ENCODE measurements around the gene NDUFB10. TPM values are rescaled to one million over a fixed set of nuclear protein-coding genes. Genes with fewer than 3 reads are reported as not detected.

NDUFB10 gene
- total and polyA plus RNA-seq, 10 of the 15 experiments (the other 5 are each of a cell fraction or from before 2014, with no cell fraction given), result 52.2 to 319 (median 130) TPM

- peak; percentile 85 for TF ChIP-seq IKZF1 (conservative IDR thresholded peaks at IDR 0.05)
- TF ChIP-seq TARDBP (IDR thresholded peaks at IDR 0.05; ENCODE audit: borderline replicate concordance), result no peak; the same call in 1 of the 2 replicates
- TF ChIP-seq DPF2 (IDR thresholded peaks at IDR 0.05), result peak; percentile 70; the same call in 1 of the 2 replicates
- no peak for TF ChIP-seq MEF2B (IDR thresholded peaks at IDR 0.05; ENCODE audit: partially characterized antibody, poor library complexity, severe bottlenecking)
- peak; percentile 78; the same call in 1 of the 2 replicates for TF ChIP-seq STAT1 (conservative IDR thresholded peaks at IDR 0.05)
- TF ChIP-seq BRCA1 (IDR thresholded peaks at IDR 0.05; ENCODE audit: low read depth, low read length), result no peak
- TF ChIP-seq HCFC1 (IDR thresholded peaks at IDR 0.05; ENCODE audit: low read length), result peak; percentile 22; the same call in 1 of the 2 replicates
- TF ChIP-seq RELA (IDR thresholded peaks at IDR 0.05; ENCODE audit: borderline replicate concordance, partially characterized antibody), result peak; percentile 77
Measured at GRCh38 chr16:1929578-1930337, 29.6 kb upstream of the NDUFB10 start (continued).

- ChIA-PET RAD21 (ENCODE audit: unreplicated experiment) (no interaction called here), SMC1A (ENCODE audit: uncharacterized antibody, unreplicated experiment) (interaction anchor here (1.8 kb wide), 1 partner anchor 64 kb away, joined by 3 read pairs; no protein-coding TSS in a partner anchor), CTCF (interaction anchor here (1.6 to 2.5 kb wide), 4 partner anchors 10 to 64 kb away, joined by 4 to 12 read pairs (median 8); no protein-coding TSS in a partner anchor), POLR2A (no interaction called here)
- H3K9ac ChIP-seq (ENCODE audit: control insufficient read depth, insufficient read depth, low read length), result no peak overlapping the region
- in situ Hi-C loops (cut with MboI) (loop anchor here (10.0 kb wide), 1 partner anchor 66 kb away; no protein-coding TSS in a partner anchor), intact Hi-C loops (cut with micrococcal nuclease; ENCODE audit: unreplicated experiment) (no loop called here)
- H3K27me3 ChIP-seq (replicated peaks in 1 of 2; ENCODE audit: control insufficient read depth in 2 of 2, insufficient read depth in 2 of 2, low read length in 1 of 2), result no peaks in the 10 kb centered on the region; a peak in 3 of 4 replicates
- no peak overlapping the region for H3K4me2 ChIP-seq (ENCODE audit: control insufficient read depth, insufficient read depth)
- TF ChIP-seq POLR2AphosphoS2 (IDR thresholded peaks at IDR 0.05; ENCODE audit: low read depth, low read length) (no peak), HDGF (IDR thresholded peaks at IDR 0.05) (no peak), TCF7 (IDR thresholded peaks at IDR 0.05; ENCODE audit: borderline replicate concordance) (no peak), IRF3 (IDR thresholded peaks at IDR 0.05) (no peak), NR2C1 (IDR thresholded peaks at IDR 0.05) (no peak), KDM1A (IDR thresholded peaks at IDR 0.05; ENCODE audit: borderline replicate concordance) (no peak), CREM (IDR thresholded peaks at IDR 0.05; ENCODE audit: low read depth) (no peak), SMARCA5 (IDR thresholded peaks at IDR 0.05) (no peak), BHLHE40 (IDR thresholded peaks at IDR 0.05; ENCODE audit: borderline replicate concordance in 1 of 2, low read depth in 2 of 2, low read length in 1 of 2) (no peak), NFIC (IDR thresholded peaks at IDR 0.05; ENCODE audit: low read depth, low read length) (no peak), KAT2A (conservative IDR thresholded peaks at IDR 0.05; ENCODE audit: control insufficient read depth, low read depth, low read length) (no peak)
- H3K4me3 ChIP-seq, result no peak overlapping the region
- H3K79me2 ChIP-seq (ENCODE audit: control insufficient read depth, insufficient read depth, low read length), result no peaks in the 10 kb centered on the region
- no peaks in the 10 kb centered on the region for H4K20me1 ChIP-seq (ENCODE audit: control insufficient read depth, insufficient read depth)
- no peaks in the 10 kb centered on the region; the same call in 1 of the 2 replicates for H3K4me1 ChIP-seq (ENCODE audit: control insufficient read depth, insufficient read depth, low read length)
- 71% methylated on average over 6 of the region's 10 CpGs for WGBS (ENCODE audit: insufficient coverage, insufficient replicate concordance, low lambda C conversion rate, missing lambda C conversion rate)
- H3K36me3 ChIP-seq (ENCODE audit: control insufficient read depth in 2 of 2, insufficient read depth in 2 of 2, low read length in 1 of 2), result no peaks in the 10 kb centered on the region
- no peak for ATAC-seq
- no peak for DNase-seq (ENCODE audit: low read depth, low spot score)
- H3K27ac ChIP-seq (ENCODE audit: control insufficient read depth, insufficient read depth), result no peak overlapping the region
- H2AFZ ChIP-seq (ENCODE audit: control insufficient read depth, low read depth, low read length), result no peak overlapping the region
- no peaks in the 10 kb centered on the region for H3K9me3 ChIP-seq (replicated peaks; ENCODE audit: control insufficient read depth, insufficient read depth, low read length)
- no peak for FAIRE-seq
- no TSS peak for BruUV-seq (replicated peaks)
Measured at GRCh38 chr16:1930338-1930720, 29.0 kb upstream of the NDUFB10 start.

Measured in GM12878 (cell line).